ENCODE measurements around the gene KCNN4.
"Not testable (repeated sequence)": the region's sequence is repeated elsewhere in the genome, so short reads cannot be mapped to it uniquely, and the experiment has no call there.

Gene KCNN4

GRCh38 chr19:43768273-43769050 is 12.3 kb downstream of the KCNN4 start:
- Histone ChIP-seq H3K9ac (ENCODE audit: low read length) (no peak overlapping the region), H3K4me3 (ENCODE audit: low read length) (no peak overlapping the region), H3K27me3 (replicated peaks; ENCODE audit: control insufficient read depth, insufficient read depth, low read length) (no peaks in the 10 kb centered on the region), H3K4me1 (ENCODE audit: control insufficient read depth, insufficient read depth, low read length) (peaks cover 35% of the 10 kb centered on the region), H3K36me3 (ENCODE audit: control insufficient read depth, insufficient read depth, low read length, severe bottlenecking) (no peaks in the 10 kb centered on the region), H3K9me3 (ENCODE audit: control insufficient read depth, low read length) (no peaks in the 10 kb centered on the region)
- no peak for DNase-seq (ENCODE audit: low read depth)

GRCh38 chr19:43767818-43768217 is 13.0 kb downstream of the KCNN4 start:
- Histone ChIP-seq H3K4me3 (ENCODE audit: low read length) (no peak overlapping the region), H3K9me3 (ENCODE audit: control insufficient read depth, low read length) (no peaks in the 10 kb centered on the region), H3K27me3 (replicated peaks; ENCODE audit: control insufficient read depth, insufficient read depth, low read length) (no peaks in the 10 kb centered on the region), H3K4me1 (ENCODE audit: control insufficient read depth, insufficient read depth, low read length) (peaks cover 41% of the 10 kb centered on the region), H3K9ac (ENCODE audit: low read length) (no peak overlapping the region), H3K36me3 (ENCODE audit: control insufficient read depth, insufficient read depth, low read length, severe bottlenecking) (no peaks in the 10 kb centered on the region)
- no peak for DNase-seq (ENCODE audit: low read depth)

- Histone ChIP-seq H3K9me3 (ENCODE audit: control insufficient read depth, low read length) (no peaks in the 10 kb centered on the region), H3K36me3 (ENCODE audit: control insufficient read depth, insufficient read depth, low read length, severe bottlenecking) (no peaks in the 10 kb centered on the region), H3K9ac (ENCODE audit: low read length) (no peak overlapping the region), H3K4me1 (ENCODE audit: control insufficient read depth, insufficient read depth, low read length) (peaks cover 42% of the 10 kb centered on the region), H3K4me3 (ENCODE audit: low read length) (no peak overlapping the region), H3K27me3 (replicated peaks; ENCODE audit: control insufficient read depth, insufficient read depth, low read length) (no peaks in the 10 kb centered on the region)
- DNase-seq (ENCODE audit: low read depth), result no peak
These were observed 13.5 kb downstream of the KCNN4 start for GRCh38 chr19:43767316-43767715.

DNA sequence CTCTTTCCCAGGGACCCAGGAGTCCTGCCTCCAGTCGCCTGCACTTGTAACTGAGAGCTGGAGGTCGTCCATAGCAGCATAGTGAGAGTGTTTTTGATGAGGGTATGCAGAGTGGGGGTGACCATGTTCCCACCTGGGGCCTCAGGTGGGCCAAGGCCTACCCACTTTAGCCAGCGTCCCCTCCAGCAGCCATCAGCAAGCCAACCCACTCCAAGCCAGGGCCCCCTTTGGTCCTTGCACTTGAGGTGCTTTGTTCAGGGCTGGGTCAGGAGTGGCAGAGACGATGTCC is 14.1 kb downstream of the KCNN4 start:
- H3K4me3 ChIP-seq (ENCODE audit: low read length), result no peak overlapping the region
- H3K9me3 ChIP-seq (ENCODE audit: control insufficient read depth, low read length), result no peaks in the 10 kb centered on the region
- no peaks in the 10 kb centered on the region for H3K27me3 ChIP-seq (replicated peaks; ENCODE audit: control insufficient read depth, insufficient read depth, low read length)
- peaks cover 42% of the 10 kb centered on the region for H3K4me1 ChIP-seq (ENCODE audit: control insufficient read depth, insufficient read depth, low read length)
- no peaks in the 10 kb centered on the region for H3K36me3 ChIP-seq (ENCODE audit: control insufficient read depth, insufficient read depth, low read length, severe bottlenecking)
- H3K9ac ChIP-seq (ENCODE audit: low read length), result no peak overlapping the region
- DNase-seq (ENCODE audit: low read depth), result no peak

- peak overlapping the region; percentile 58 for H3K9ac ChIP-seq (ENCODE audit: low read length)
- no peaks in the 10 kb centered on the region for H3K27me3 ChIP-seq (replicated peaks; ENCODE audit: control insufficient read depth, insufficient read depth, low read length)
- DNase-seq (ENCODE audit: low read depth), result peak; percentile 92
- no peaks in the 10 kb centered on the region for H3K9me3 ChIP-seq (ENCODE audit: control insufficient read depth, low read length)
- H3K36me3 ChIP-seq (ENCODE audit: control insufficient read depth, insufficient read depth, low read length, severe bottlenecking), result no peaks in the 10 kb centered on the region
- peaks cover 42% of the 10 kb centered on the region for H3K4me1 ChIP-seq (ENCODE audit: control insufficient read depth, insufficient read depth, low read length)
- H3K4me3 ChIP-seq (ENCODE audit: low read length), result no peak overlapping the region
These were observed 15.5 kb downstream of the KCNN4 start for GRCh38 chr19:43765109-43765876.

GRCh38 chr19:43764684-43765083 is 16.1 kb downstream of the KCNN4 start:
- not testable (repeated sequence) for H3K9me3 ChIP-seq (ENCODE audit: control insufficient read depth, low read length); H3K36me3 ChIP-seq (ENCODE audit: control insufficient read depth, insufficient read depth, low read length, severe bottlenecking); DNase-seq (ENCODE audit: low read depth)

GRCh38 chr19:43763473-43763939 is 17.3 kb downstream of the KCNN4 start:
- Histone ChIP-seq H3K9me3 (ENCODE audit: control insufficient read depth, low read length) (no peaks in the 10 kb centered on the region), H3K36me3 (ENCODE audit: control insufficient read depth, insufficient read depth, low read length, severe bottlenecking) (no peaks in the 10 kb centered on the region), H3K4me1 (ENCODE audit: control insufficient read depth, insufficient read depth, low read length) (peaks cover 45% of the 10 kb centered on the region), H3K4me3 (ENCODE audit: low read length) (peak overlapping the region; percentile 8), H3K27me3 (replicated peaks; ENCODE audit: control insufficient read depth, insufficient read depth, low read length) (no peaks in the 10 kb centered on the region), H3K9ac (ENCODE audit: low read length) (peak overlapping the region; percentile 37)
- peak; percentile 35 for DNase-seq (ENCODE audit: low read depth)

More at GRCh38 chr19:43764684-43765083, 16.1 kb downstream of the KCNN4 start:
- H3K27me3 ChIP-seq (replicated peaks; ENCODE audit: control insufficient read depth, insufficient read depth, low read length); H3K4me3 ChIP-seq (ENCODE audit: low read length): not testable (repeated sequence)
- H3K4me1 ChIP-seq (ENCODE audit: control insufficient read depth, insufficient read depth, low read length), result peaks cover 43% of the 10 kb centered on the region
- peak overlapping the region; percentile 19 for H3K9ac ChIP-seq (ENCODE audit: low read length)

GRCh38 chr19:43762814-43763213 is 18.0 kb downstream of the KCNN4 start:
- H3K36me3 ChIP-seq (ENCODE audit: control insufficient read depth, insufficient read depth, low read length, severe bottlenecking), result no peaks in the 10 kb centered on the region
- peaks cover 44% of the 10 kb centered on the region for H3K4me1 ChIP-seq (ENCODE audit: control insufficient read depth, insufficient read depth, low read length)
- no peaks in the 10 kb centered on the region for H3K27me3 ChIP-seq (replicated peaks; ENCODE audit: control insufficient read depth, insufficient read depth, low read length)
- no peak for DNase-seq (ENCODE audit: low read depth)
- no peak overlapping the region for H3K4me3 ChIP-seq (ENCODE audit: low read length)
- no peaks in the 10 kb centered on the region for H3K9me3 ChIP-seq (ENCODE audit: control insufficient read depth, low read length)
- no peak overlapping the region for H3K9ac ChIP-seq (ENCODE audit: low read length)

GRCh38 chr19:43760941-43761340 is 19.8 kb downstream of the KCNN4 start:
- no peak overlapping the region for H3K9ac ChIP-seq (ENCODE audit: low read length)
- no peaks in the 10 kb centered on the region for H3K27me3 ChIP-seq (replicated peaks; ENCODE audit: control insufficient read depth, insufficient read depth, low read length)
- DNase-seq (ENCODE audit: low read depth), result no peak
- H3K4me1 ChIP-seq (ENCODE audit: control insufficient read depth, insufficient read depth, low read length), result peaks cover 62% of the 10 kb centered on the region
- H3K36me3 ChIP-seq (ENCODE audit: control insufficient read depth, insufficient read depth, low read length, severe bottlenecking), result no peaks in the 10 kb centered on the region
- H3K9me3 ChIP-seq (ENCODE audit: control insufficient read depth, low read length), result no peaks in the 10 kb centered on the region
- H3K4me3 ChIP-seq (ENCODE audit: low read length), result no peak overlapping the region

DNA sequence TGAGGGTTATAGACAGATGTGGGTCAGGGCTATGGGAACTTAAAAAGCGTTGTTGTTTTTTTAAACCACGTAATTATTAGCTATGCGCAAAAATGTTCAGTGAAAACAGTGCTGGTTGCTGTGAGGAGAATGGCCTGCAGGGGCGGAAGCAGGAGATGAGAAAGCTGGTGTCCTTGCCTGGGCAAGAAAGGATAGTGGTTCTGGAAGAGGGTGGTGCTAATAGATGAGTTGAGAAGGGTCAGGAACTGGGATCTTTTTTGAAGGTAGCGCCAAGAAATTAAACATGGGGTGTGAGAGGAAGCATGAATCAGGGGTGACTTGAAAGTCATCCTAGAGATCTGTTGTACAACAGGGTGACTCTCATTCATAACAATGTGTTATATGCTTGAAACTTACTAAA is 21.3 kb downstream of the KCNN4 start:
- Histone ChIP-seq H3K36me3 (ENCODE audit: control insufficient read depth, insufficient read depth, low read length, severe bottlenecking) (no peaks in the 10 kb centered on the region), H3K9me3 (ENCODE audit: control insufficient read depth, low read length) (no peaks in the 10 kb centered on the region), H3K4me1 (ENCODE audit: control insufficient read depth, insufficient read depth, low read length) (peaks cover 57% of the 10 kb centered on the region), H3K9ac (ENCODE audit: low read length) (no peak overlapping the region), H3K4me3 (ENCODE audit: low read length) (no peak overlapping the region), H3K27me3 (replicated peaks; ENCODE audit: control insufficient read depth, insufficient read depth, low read length) (no peaks in the 10 kb centered on the region)
- peak; percentile 63 for DNase-seq (ENCODE audit: low read depth)

DNA sequence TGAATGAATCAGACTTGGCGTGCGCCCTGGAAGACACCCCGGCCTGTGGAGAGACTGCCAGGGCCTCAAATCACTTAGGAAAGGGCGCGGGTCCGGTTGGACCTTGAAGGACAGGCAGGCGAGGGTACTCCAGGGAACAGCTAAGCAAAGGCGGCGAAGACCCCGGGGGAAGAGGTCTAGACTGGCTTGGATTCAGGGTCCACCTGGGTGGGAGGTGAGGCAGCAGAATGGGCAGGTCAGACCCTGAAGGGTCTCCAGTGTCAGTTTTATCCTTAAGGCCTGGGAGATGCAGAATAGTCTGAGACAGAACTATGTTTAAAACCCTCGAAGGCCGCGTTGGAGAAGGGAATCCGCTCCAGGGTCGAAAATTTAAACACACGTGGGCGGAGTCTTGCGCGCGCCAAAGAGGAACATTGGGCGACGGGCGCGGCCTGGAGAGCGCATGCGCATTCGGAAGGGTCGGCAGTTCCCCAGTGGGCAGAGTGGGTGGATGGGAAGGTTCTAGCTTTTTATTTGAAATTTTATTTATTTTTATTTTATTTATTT is 25.4 kb downstream of the KCNN4 start:
- Histone ChIP-seq H3K4me1 (ENCODE audit: control insufficient read depth, insufficient read depth, low read length) (peaks cover 69% of the 10 kb centered on the region), H3K9me3 (ENCODE audit: control insufficient read depth, low read length) (no peaks in the 10 kb centered on the region), H3K9ac (ENCODE audit: low read length) (peak overlapping the region; percentile 98), H3K36me3 (ENCODE audit: control insufficient read depth, insufficient read depth, low read length, severe bottlenecking) (peaks cover 2% of the 10 kb centered on the region), H3K4me3 (ENCODE audit: low read length) (peak overlapping the region; percentile 93), H3K27me3 (replicated peaks; ENCODE audit: control insufficient read depth, insufficient read depth, low read length) (no peaks in the 10 kb centered on the region)
- peak; percentile 80 for DNase-seq (ENCODE audit: low read depth)

Data from adipocyte (in vitro differentiated cells).